LNCaP clone FGC (cell line): Measurements from ENCODE around the gene PMIS2.

Experiments
- DNase-seq: peaks from one replicate; pipeline ENCODE4 v3.0.0-alpha.2; 2011; ENCODE audit warnings: low read depth
- H3K4me3 ChIP-seq: 2 replicates; pipeline ENCODE4 v1.5.1; 2011; ENCODE audit warnings: mild to moderate bottlenecking, low read depth, low read length, control low read depth
- TF ChIP-seq, protein P1 (sequence below): IDR thresholded peaks from 2 replicates; pipeline ENCODE4 v1.5.1; 2012; ENCODE audit warnings: mild to moderate bottlenecking; ENCODE audit not compliant: control insufficient read depth, insufficient read depth; ENCODE audit errors: extremely low read depth

The PMIS2 gene

GRCh38 chr19:35560271-35560670 is 25.7 kb upstream of the PMIS2 start:
- TF ChIP-seq, protein P1, sequence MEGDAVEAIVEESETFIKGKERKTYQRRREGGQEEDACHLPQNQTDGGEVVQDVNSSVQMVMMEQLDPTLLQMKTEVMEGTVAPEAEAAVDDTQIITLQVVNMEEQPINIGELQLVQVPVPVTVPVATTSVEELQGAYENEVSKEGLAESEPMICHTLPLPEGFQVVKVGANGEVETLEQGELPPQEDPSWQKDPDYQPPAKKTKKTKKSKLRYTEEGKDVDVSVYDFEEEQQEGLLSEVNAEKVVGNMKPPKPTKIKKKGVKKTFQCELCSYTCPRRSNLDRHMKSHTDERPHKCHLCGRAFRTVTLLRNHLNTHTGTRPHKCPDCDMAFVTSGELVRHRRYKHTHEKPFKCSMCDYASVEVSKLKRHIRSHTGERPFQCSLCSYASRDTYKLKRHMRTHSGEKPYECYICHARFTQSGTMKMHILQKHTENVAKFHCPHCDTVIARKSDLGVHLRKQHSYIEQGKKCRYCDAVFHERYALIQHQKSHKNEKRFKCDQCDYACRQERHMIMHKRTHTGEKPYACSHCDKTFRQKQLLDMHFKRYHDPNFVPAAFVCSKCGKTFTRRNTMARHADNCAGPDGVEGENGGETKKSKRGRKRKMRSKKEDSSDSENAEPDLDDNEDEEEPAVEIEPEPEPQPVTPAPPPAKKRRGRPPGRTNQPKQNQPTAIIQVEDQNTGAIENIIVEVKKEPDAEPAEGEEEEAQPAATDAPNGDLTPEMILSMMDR: no peak
- H3K4me3 ChIP-seq: no peak overlapping the region
- DNase-seq: no peak

DNA sequence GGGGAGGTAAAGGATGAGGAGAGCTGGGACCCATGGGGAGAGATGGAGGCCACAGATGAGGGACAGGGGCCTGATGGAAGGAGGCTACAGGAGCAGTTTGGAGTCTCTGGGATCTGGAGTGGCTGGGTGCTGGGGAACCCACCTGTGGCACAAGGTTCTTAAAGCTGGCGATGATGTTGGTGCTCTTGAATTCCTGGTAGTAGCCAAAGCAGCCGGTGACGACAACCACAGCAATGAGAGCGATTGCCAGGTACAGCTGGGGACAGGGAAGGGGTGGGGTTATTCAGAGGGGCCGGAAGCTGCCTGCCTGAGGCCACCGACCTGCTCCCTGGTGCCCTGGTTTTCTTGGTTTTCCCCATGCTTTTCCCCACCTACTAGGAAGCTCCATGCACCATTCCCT is 25.3 kb upstream of the PMIS2 start:
- no peak for DNase-seq
- TF ChIP-seq, protein P1: no peak
- H3K4me3 ChIP-seq: no peak overlapping the region

- DNase-seq: no peak
- no peak overlapping the region for H3K4me3 ChIP-seq
- TF ChIP-seq, protein P1: no peak
Observed at GRCh38 chr19:35561436-35561835, 24.5 kb upstream of the PMIS2 start.

DNA sequence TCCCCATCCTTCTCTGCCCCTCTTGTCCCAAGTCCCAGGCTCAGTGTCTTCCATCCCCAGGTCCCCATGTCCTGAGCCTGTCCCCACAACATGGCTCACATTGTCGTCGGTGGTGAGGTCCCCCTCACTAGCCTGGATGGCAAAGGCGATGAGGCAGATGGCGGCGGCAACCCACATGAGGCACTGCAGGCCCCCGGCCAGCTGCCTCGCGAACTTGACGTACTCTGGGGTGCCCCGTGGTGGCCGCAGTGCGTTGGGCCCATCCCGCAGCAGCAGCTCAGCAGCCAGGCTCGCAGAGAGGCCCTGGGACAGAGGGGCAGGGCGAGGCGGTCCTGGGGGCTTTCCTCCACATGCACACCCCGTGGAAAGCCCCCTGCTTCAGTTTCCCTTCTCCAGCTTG is 23.6 kb upstream of the PMIS2 start:
- DNase-seq: no peak
- TF ChIP-seq, protein P1: no peak
- no peak overlapping the region for H3K4me3 ChIP-seq

GRCh38 chr19:35562776-35563175 is 23.2 kb upstream of the PMIS2 start:
- no peak overlapping the region for H3K4me3 ChIP-seq
- TF ChIP-seq, protein P1: no peak
- DNase-seq: no peak

- no peak for DNase-seq
- TF ChIP-seq, protein P1: no peak
- H3K4me3 ChIP-seq: no peak within 1 kb of the TSS
Observed at GRCh38 chr19:35563207-35563829, 22.7 kb upstream of the PMIS2 start, which contains the start of gene ATP4A. TSS of gene ATP4A (minus strand) at chr19:35563658. CDS start at chr19:35563629, 29 bp downstream.
